Activated naive CD8-positive, alpha-beta T cell treated with anti-CD3 and anti-CD28 coated beads, Interleukin-2, amount 50 U/mL, for 24 hours (primary cell): Measurements from ENCODE around the gene EML1.

Experiments used
- ATAC-seq: fragments of 150-1000 bp; cut with Tn5 transposase; one replicate; pipeline ENCODE4 v1.10.0; 2021
- DNase-seq: peaks from one replicate; pipeline ENCODE4 v3.0.0; 2021
- H3K27ac Mint-ChIP-seq: one replicate; pipeline ENCODE4 v1.8.0; 2021; ENCODE audit warnings: mild to moderate bottlenecking, mixed read lengths
- H3K27me3 Mint-ChIP-seq: one replicate; pipeline ENCODE4 v1.8.0; 2021; ENCODE audit warnings: mixed read lengths
- H3K36me3 Mint-ChIP-seq: one replicate; pipeline ENCODE4 v1.8.0; 2021; ENCODE audit warnings: low read depth, mixed read lengths
- H3K4me1 Mint-ChIP-seq: one replicate; pipeline ENCODE4 v1.8.0; 2021; ENCODE audit warnings: mixed read lengths
- H3K4me3 Mint-ChIP-seq: one replicate; pipeline ENCODE4 v1.8.0; 2021; ENCODE audit warnings: mild to moderate bottlenecking, moderate library complexity, mixed read lengths
- H3K9me3 Mint-ChIP-seq: one replicate; pipeline ENCODE4 v1.8.0; 2021; ENCODE audit warnings: mixed read lengths

EML1 gene

DNA sequence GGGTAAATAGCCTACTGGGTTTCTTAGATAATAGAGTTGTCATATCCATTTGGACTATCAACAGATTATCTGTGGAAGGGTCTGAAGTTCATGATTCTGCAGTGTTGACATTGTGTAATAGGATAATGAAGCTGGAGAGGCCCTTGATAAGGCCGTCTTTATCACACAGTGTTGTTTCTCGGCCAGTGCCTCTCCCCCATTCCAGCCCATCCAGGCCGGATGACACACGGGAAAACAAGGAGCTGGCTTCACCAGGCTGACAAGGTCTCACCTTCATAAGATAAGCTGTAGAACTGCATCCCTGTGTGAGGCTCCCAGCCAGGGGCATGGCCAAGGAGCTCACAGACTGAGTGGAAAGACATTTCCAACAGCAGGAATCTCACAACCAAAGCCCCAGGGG lies 8.7 kb upstream of the EML1 start:
- Mint-ChIP-seq H3K9me3 (peaks cover 2% of the 10 kb centered on the region), H3K27ac (no peak overlapping the region), H3K4me1 (no peaks in the 10 kb centered on the region), H3K4me3 (no peak overlapping the region), H3K27me3 (peaks cover 13% of the 10 kb centered on the region), H3K36me3 (no peaks in the 10 kb centered on the region)
- ATAC-seq (no peak), DNase-seq (no peak)

DNA sequence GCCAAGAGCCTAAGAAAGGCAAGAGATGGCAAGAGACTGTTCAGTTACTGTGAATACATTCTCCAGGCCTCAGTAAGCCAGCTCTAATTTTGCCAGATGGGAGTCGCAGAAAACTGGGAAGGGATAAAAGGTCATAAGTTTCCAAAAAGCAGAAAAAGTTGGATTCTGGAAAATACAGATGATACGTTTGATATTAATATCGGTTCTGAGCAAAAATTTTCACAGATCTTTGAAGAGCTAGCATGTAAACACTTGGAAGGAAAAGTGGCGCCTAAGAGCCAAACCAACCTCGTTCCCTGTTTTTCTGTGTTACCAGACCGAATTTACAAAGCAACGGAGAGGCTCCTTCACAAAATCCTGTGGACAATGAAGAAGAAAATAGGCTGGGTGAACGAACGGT lies 7.8 kb upstream of the EML1 start:
- Mint-ChIP-seq H3K4me3 (no peak overlapping the region), H3K4me1 (peaks cover 6% of the 10 kb centered on the region), H3K27me3 (peaks cover 11% of the 10 kb centered on the region), H3K27ac (no peak overlapping the region), H3K9me3 (no peaks in the 10 kb centered on the region), H3K36me3 (no peaks in the 10 kb centered on the region)
- DNase-seq = no peak
- ATAC-seq = no peak

DNA sequence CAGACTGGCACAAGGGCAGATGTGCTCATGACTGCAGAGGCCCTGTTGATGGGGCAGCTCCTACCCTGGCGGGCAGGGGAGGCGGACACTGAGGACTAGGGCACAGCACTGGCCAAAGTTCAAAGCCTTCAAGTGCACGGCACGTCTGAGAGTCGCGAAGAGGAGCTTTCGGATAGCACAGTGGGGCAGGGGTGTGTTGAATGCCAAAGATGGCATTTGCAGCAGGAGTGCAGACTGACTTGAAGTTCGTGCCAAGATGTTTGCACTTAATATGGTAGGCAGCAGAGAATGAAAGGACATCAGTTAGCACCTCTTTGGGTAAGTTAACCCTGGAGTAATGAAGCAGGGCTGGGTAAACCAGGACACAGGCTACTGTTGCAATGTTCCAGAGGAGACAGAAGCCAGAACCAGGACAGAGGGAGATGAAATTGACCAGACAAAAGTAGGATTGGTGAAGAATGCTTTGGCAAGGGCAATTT lies 6.7 kb upstream of the EML1 start:
- Mint-ChIP-seq H3K27ac (no peak overlapping the region), H3K27me3 (peaks cover 4% of the 10 kb centered on the region), H3K4me1 (peaks cover 6% of the 10 kb centered on the region), H3K36me3 (no peaks in the 10 kb centered on the region), H3K9me3 (no peaks in the 10 kb centered on the region), H3K4me3 (no peak overlapping the region)
- ATAC-seq = no peak
- DNase-seq = no peak

- no peak for ATAC-seq
- Mint-ChIP-seq H3K4me3 (no peak overlapping the region), H3K4me1 (peaks cover 9% of the 10 kb centered on the region), H3K27ac (no peak overlapping the region), H3K27me3 (peaks cover 13% of the 10 kb centered on the region), H3K9me3 (no peaks in the 10 kb centered on the region), H3K36me3 (no peaks in the 10 kb centered on the region)
- no peak for DNase-seq
These were observed 4.5 kb upstream of the EML1 start for GRCh38 chr14:99788713-99789112.

DNA sequence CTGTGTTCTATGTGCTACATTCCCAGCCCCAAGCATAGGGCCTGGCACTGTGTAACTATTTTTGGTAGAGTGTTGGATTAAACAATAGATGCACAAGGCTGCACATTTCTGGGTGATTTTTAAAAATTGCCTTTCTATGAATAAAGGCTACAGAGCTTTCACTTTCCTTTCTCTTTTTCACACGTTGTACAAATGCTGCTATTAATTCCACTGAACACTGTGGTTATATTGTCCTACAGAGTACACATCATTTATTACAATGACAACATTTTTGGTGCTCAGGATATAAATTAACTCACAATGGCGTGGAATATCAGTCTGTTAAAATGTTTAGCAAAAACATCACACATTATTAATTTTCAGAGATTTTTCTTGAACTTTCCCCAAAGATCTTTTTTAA lies 3.6 kb upstream of the EML1 start:
- Mint-ChIP-seq H3K27me3 (peaks cover 20% of the 10 kb centered on the region), H3K4me3 (no peak overlapping the region), H3K9me3 (no peaks in the 10 kb centered on the region), H3K27ac (no peak overlapping the region), H3K36me3 (no peaks in the 10 kb centered on the region), H3K4me1 (peaks cover 13% of the 10 kb centered on the region)
- ATAC-seq = no peak
- no peak for DNase-seq

DNA sequence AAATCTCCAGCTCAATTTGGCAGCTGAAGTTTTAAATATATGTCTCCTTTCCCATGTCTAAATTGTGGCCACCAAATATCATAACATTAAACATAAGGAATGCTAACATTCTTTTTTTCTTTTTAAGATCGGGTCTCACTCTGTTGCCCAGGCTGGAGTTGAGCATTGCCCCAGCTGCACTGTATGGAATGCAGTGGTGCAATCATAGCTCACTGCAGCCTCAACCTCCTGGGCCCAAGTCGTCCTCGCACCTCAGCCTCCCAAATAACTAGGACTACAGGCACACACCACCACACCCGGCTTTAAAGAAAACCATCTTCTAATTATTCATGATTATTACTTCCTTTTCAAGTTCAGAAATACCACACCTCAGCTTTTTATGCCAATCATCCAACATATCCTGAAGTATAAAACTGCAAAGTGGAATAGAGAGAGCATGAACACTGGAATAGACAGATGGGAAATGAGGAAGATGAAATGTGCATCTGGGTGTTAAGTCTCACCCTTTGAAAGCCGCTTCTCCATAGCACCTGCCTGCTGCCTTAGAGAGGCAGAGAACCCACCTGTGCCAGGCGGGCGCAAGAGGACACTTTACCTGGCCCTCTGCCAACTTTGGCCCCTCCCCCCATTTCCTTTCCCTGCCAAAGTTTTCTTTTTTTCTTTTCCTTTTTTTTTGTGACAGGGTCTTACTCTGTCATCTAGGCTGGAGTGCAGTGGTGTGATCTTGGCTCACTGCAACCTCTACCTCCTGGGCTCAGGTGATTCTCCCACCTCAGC lies 2.8 kb upstream of the EML1 start:
- H3K27ac Mint-ChIP-seq = no peak overlapping the region
- DNase-seq (no peak), ATAC-seq (no peak)
- H3K4me3 Mint-ChIP-seq = no peak overlapping the region
- no peaks in the 10 kb centered on the region for H3K9me3 Mint-ChIP-seq
- no peaks in the 10 kb centered on the region for H3K36me3 Mint-ChIP-seq
- peaks cover 15% of the 10 kb centered on the region for H3K4me1 Mint-ChIP-seq
- H3K27me3 Mint-ChIP-seq = peaks cover 27% of the 10 kb centered on the region

- no peak for DNase-seq
- Mint-ChIP-seq H3K4me1 (peaks cover 15% of the 10 kb centered on the region), H3K27ac (no peak overlapping the region), H3K4me3 (no peak overlapping the region), H3K27me3 (peaks cover 33% of the 10 kb centered on the region), H3K9me3 (no peaks in the 10 kb centered on the region), H3K36me3 (no peaks in the 10 kb centered on the region)
- ATAC-seq = no peak
These were observed 2.2 kb upstream of the EML1 start for GRCh38 chr14:99790978-99791376.

- DNase-seq (no peak), ATAC-seq (no peak)
- H3K9me3 Mint-ChIP-seq = no peaks in the 10 kb centered on the region
- H3K27ac Mint-ChIP-seq = no peak overlapping the region
- H3K4me3 Mint-ChIP-seq = no peak overlapping the region
- H3K4me1 Mint-ChIP-seq = peaks cover 15% of the 10 kb centered on the region
- H3K27me3 Mint-ChIP-seq = peaks cover 39% of the 10 kb centered on the region
- H3K36me3 Mint-ChIP-seq = no peaks in the 10 kb centered on the region
These were observed 1.6 kb upstream of the EML1 start for GRCh38 chr14:99791476-99792209.

- peaks cover 43% of the 10 kb centered on the region for H3K27me3 Mint-ChIP-seq
- H3K27ac Mint-ChIP-seq = peak overlapping the region; percentile 29
- peaks cover 15% of the 10 kb centered on the region for H3K4me1 Mint-ChIP-seq
- ATAC-seq = no peak
- H3K36me3 Mint-ChIP-seq = no peaks in the 10 kb centered on the region
- peak overlapping the region; percentile 55 for H3K4me3 Mint-ChIP-seq
- no peaks in the 10 kb centered on the region for H3K9me3 Mint-ChIP-seq
- no peak for DNase-seq
These were observed 1.0 kb upstream of the EML1 start for GRCh38 chr14:99792210-99792535.

GRCh38 chr14:99792551-99793212 lies 531 bp upstream of the EML1 start:
- Mint-ChIP-seq H3K4me1 (peaks cover 15% of the 10 kb centered on the region), H3K4me3 (peak overlapping the region; percentile 55), H3K27me3 (peaks cover 45% of the 10 kb centered on the region), H3K36me3 (no peaks in the 10 kb centered on the region), H3K27ac (peak overlapping the region; percentile 29), H3K9me3 (no peaks in the 10 kb centered on the region)
- ATAC-seq (no peak), DNase-seq (no peak)

DNA sequence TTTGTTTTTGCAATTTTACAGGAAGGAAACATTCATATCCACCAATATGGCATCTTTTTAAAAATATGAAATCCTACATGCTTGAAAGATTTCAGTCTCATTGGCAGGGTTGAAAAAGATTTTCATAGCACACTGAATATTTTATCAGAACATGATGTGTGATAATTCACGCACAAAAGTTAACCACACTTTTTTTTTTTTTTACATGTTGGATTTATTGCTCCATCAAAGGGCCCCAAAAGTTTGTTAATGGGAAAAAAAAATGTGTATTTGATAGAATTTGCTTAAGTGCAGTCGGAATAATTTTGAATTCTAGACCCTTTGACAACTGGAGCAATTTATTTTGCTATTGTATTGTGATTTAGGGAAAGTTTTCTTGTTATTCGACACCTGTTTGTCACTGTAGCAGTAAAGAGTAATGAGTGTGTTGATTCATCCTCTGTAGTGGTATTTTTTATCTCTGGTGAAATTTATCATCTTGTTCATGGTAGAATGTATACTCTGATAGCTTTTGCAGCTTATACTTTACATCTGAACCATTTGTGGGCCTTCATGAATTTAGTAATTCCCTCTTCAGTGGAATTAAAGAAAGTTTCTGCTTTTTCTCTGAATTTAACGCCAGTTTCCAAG lies 1.1 kb downstream of the EML1 start:
- Mint-ChIP-seq H3K9me3 (no peaks in the 10 kb centered on the region), H3K4me1 (peaks cover 15% of the 10 kb centered on the region), H3K27ac (no peak overlapping the region), H3K4me3 (peak overlapping the region; percentile 68), H3K36me3 (no peaks in the 10 kb centered on the region), H3K27me3 (peaks cover 55% of the 10 kb centered on the region)
- no peak for DNase-seq
- ATAC-seq = no peak

DNA sequence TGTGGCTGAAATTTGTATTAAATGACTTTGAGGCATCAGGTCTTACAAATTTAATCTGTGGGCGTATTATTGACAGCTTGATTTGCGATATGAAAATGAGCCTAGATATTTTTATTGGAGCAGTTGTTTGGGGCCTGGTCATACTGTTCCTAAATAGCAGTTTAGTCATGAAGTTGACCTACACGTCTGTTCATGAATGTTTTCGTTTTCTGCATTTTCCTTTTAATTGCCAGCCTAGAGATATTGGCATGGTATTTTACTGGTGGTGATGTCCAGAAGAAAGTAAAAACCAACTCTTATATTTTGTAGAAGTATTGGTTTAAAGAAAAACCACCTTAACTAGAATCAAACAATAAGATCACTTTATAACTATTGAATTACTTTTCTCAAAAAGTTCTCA lies 1.8 kb downstream of the EML1 start:
- DNase-seq (no peak), ATAC-seq (no peak)

DNA sequence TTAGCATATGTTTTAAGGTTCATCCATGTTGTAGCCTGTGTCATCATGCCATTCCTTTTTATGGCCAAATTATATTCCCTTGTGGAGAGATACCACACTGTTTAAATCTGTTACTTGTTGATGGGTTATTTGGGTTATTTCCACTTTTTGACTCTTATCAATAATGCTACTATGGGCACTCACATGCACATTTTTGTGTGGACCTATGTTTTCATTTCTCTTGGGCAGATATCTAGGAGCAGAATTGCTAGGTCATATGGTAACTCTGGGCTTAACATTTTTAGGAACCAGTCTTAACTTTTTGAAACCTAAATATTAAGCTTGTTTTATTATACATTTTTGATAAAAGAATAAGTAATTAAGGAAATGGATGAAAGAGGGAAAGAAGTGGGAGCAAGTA lies 4.0 kb downstream of the EML1 start:
- peaks cover 8% of the 10 kb centered on the region for H3K4me1 Mint-ChIP-seq
- no peaks in the 10 kb centered on the region for H3K36me3 Mint-ChIP-seq
- H3K27me3 Mint-ChIP-seq = peaks cover 60% of the 10 kb centered on the region
- no peak overlapping the region for H3K4me3 Mint-ChIP-seq
- H3K27ac Mint-ChIP-seq = no peak overlapping the region
- DNase-seq (no peak), ATAC-seq (no peak)
- no peaks in the 10 kb centered on the region for H3K9me3 Mint-ChIP-seq

More for the DNA sequence above, 1.8 kb downstream of the EML1 start:
- no peak overlapping the region for H3K4me3 Mint-ChIP-seq
- no peaks in the 10 kb centered on the region for H3K9me3 Mint-ChIP-seq
- H3K4me1 Mint-ChIP-seq = peaks cover 10% of the 10 kb centered on the region
- H3K27ac Mint-ChIP-seq = no peak overlapping the region
- peaks cover 58% of the 10 kb centered on the region for H3K27me3 Mint-ChIP-seq
- no peaks in the 10 kb centered on the region for H3K36me3 Mint-ChIP-seq

DNA sequence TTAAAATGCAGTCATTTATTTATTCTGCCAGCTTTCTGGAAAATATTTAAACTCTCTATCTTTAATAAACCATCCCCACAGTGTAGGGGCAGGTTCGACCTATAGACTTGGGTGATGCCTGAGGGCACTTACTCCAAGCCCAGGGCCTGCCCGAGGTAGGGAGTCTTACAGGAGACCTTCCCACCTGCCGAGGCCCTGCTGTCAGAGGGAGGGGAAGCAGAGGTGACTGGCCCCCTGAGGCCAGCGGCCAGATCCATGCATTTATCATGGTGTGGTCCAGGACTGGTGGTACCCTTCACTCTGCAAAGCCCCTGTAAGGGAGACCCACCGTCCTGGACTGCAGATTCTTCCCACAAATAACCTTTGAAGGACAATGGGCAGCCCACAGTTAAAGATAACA lies 7.6 kb downstream of the EML1 start:
- H3K36me3 Mint-ChIP-seq = no peaks in the 10 kb centered on the region
- no peak overlapping the region for H3K4me3 Mint-ChIP-seq
- no peaks in the 10 kb centered on the region for H3K4me1 Mint-ChIP-seq
- no peaks in the 10 kb centered on the region for H3K9me3 Mint-ChIP-seq
- DNase-seq (no peak), ATAC-seq (no peak)
- no peak overlapping the region for H3K27ac Mint-ChIP-seq
- peaks cover 47% of the 10 kb centered on the region for H3K27me3 Mint-ChIP-seq
